Esophagus muscularis mucosa (tissue), 4 donors: ENCODE results near the gene RAB40C. TPM values are rescaled to one million over a fixed set of nuclear protein-coding genes. Genes with fewer than 3 reads are reported as not detected.
A peak's percentile ranks its signal among the peaks of the same experiment; 100 is the strongest.

Source experiments
- DNase-seq: peaks from one replicate; pipeline ENCODE4 v3.0.0-alpha.2; 2017; ENCODE audit errors: extremely low spot score
- H3K27ac ChIP-seq, 4 donors: fragments of 200-600 bp; sonication (generic); replicated peaks in 1 of 4; 1 replicate in 3 of 4; 2 replicates in 1 of 4; pipeline ENCODE4 v1.5.1; 2016 to 2019; ENCODE audit warnings: mild to moderate bottlenecking in 1 of 4
- H3K27me3 ChIP-seq, 4 donors: fragments of 200-600 bp; sonication (generic); one replicate each; pipeline versions ENCODE4 v1.5.1 to v1.6.0; 2016 to 2019
- H3K36me3 ChIP-seq, 4 donors: fragments of 200-600 bp; sonication (generic); one replicate each; pipeline ENCODE4 v1.5.1; 2016 to 2019
- H3K4me1 ChIP-seq, 4 donors: fragments of 200-600 bp; sonication (generic); one replicate each; pipeline ENCODE4 v1.5.1; 2016 to 2019
- H3K4me3 ChIP-seq, 4 donors: fragments of 200-600 bp; sonication (generic); 1 replicate in 2 of 4; 2 replicates in 2 of 4; pipeline ENCODE4 v1.5.1; 2016 to 2019; ENCODE audit warnings: mild to moderate bottlenecking in 4 of 4, moderate library complexity in 1 of 4
- H3K9me3 ChIP-seq, 4 donors: fragments of 200-600 bp; sonication (generic); 1 replicate in 3 of 4; 2 replicates in 1 of 4; pipeline ENCODE4 v1.5.1; 2016 to 2019
- CTCF ChIP-seq, 3 experiments: fragments of 200-600 bp in 2 of 3; fragments of 450-650 bp in 1 of 3; sonication (generic) in 2 of 3; IDR thresholded peaks; one replicate each; pipeline ENCODE4 v1.5.1; 2017 to 2019; ENCODE audit warnings: antibody characterized with exemption in 3 of 3, mild to moderate bottlenecking in 2 of 3, moderate library complexity in 1 of 3
- EP300 ChIP-seq: sonication (generic); formaldehyde crosslinking; IDR thresholded peaks from one replicate; pipeline ENCODE4 v1.6.1; 2017; ENCODE audit warnings: antibody characterized with exemption
- POLR2A ChIP-seq: fragments of 450-650 bp; IDR thresholded peaks from one replicate; pipeline ENCODE4 v1.6.1; 2017; ENCODE audit warnings: antibody characterized with exemption, moderate library complexity, mild to moderate bottlenecking, low read depth
- POLR2AphosphoS5 ChIP-seq, 2 donors: sonication (generic); formaldehyde crosslinking; IDR thresholded peaks; one replicate each; pipeline ENCODE4 v1.6.1; 2017; ENCODE audit warnings: antibody characterized with exemption in 2 of 2
- WGBS: methylation state at CpG from one replicate; pipeline ENCODE4 v1.1.5; 2018; 5-methylcytosine and 5-hydroxymethylcytosine counted together
- intact Hi-C: fragments of 100-400 bp; cut with DNase I; formaldehyde crosslinking; loops from one replicate; pipeline ENCODE4 v1.15.1; 2023
- total RNA-seq, 4 donors: library from RNA; depleted of rRNA; stranded (reverse); fragments of >200 nt; gene quantifications; one replicate each; pipeline versions ENCODE4 v1.1.0 to v1.2.1, GENCODE V29; 2016

RAB40C gene
- total RNA-seq, 4 donors from 2014 or later: 20.8 to 25.3 (median 23.0) TPM

- Histone ChIP-seq H3K9me3 (no peaks in the 10 kb centered on the region), H3K4me1 (peaks cover 44 to 80% (median 58%) of the 10 kb centered on the region in 4 donors), H3K27ac (peak overlapping the region; percentile 75 to 83 (median 80)), H3K36me3 (peaks cover 0 to 14% (median under 1%) of the 10 kb centered on the region in 4 donors), H3K27me3 (peaks cover 0 to 19% (median 0%) of the 10 kb centered on the region in 4 donors), H3K4me3 (peak overlapping the region; percentile 81 to 99 (median 90))
- WGBS: 90% methylated on average over 6 of the region's 11 CpGs
- DNase-seq: no peak
- TF ChIP-seq POLR2A (no peak), POLR2AphosphoS5 (IDR thresholded peaks at IDR 0.05) (no peak), EP300 (no peak), CTCF (IDR thresholded peaks at IDR 0.05) (no peak)
- intact Hi-C loops: no loop called here
Observed at GRCh38 chr16:568401-569258, 21.2 kb upstream of the RAB40C start.

- intact Hi-C loops: no loop called here
- Histone ChIP-seq H3K4me1 (peaks cover 44 to 80% (median 58%) of the 10 kb centered on the region in 4 donors), H3K27ac (peak within 1 kb of the TSS; percentile 75 to 83 (median 80)), H3K9me3 (no peaks in the 10 kb centered on the region), H3K36me3 (peaks cover 0 to 25% (median 10%) of the 10 kb centered on the region in 4 donors), H3K27me3 (peaks cover 0 to 9% (median 0%) of the 10 kb centered on the region in 4 donors), H3K4me3 (peak within 1 kb of the TSS; percentile 81 to 99 (median 90))
- peak; percentile 95 for DNase-seq
- WGBS: 3% methylated on average over 30 of the region's 87 CpGs
- peak in 1 of 2 donors; percentile 39 for TF ChIP-seq POLR2AphosphoS5 (IDR thresholded peaks at IDR 0.05)
- no peak for TF ChIP-seq CTCF (IDR thresholded peaks at IDR 0.05)
Observed at GRCh38 chr16:569445-570254, 20.2 kb upstream of the RAB40C start, which contains the start of gene PIGQ. Gene PIGQ (plus strand): TSS chr16:569968. CDS start chr16:574075, 4,107 bp downstream.

DNA sequence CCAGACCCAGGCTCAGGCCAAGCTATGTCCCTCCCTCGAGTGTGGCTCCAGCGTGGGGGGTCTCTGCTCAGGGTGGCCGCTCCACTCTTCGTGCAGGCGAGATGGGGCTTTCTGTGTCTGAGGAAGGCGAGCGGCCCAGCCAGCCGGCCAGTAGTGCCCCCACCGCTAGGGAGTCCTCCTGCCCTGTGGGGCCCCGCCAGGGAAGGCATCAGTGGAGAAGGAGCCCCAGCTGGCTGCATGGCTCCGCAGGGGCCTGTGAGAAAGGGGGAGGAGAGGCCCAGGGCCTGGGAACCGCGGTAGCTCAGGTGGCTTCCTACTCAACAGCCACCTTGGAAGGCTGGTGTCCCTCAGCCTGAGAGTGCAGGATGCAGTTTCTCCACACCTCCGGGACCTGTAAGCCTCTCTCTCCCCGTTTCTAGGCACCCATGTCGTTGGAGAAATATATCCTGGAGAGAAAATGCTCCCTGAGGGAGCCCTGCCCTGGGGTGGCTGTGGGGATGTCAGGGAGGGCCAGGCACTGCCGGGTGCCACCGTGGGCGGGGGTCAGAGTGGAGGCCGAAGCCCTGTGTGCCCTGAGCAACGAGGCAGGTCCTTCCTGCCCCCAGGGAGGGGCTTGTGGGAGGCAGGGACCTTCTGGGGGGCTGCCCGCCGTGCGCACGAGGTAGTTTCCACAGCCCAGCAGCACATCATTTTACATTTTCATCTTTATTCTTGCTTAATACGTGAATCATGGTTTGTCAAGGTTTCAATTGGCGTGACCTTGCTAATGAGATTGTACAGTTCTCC is 16.8 kb upstream of the RAB40C start:
- no peak for DNase-seq
- 70% methylated on average over 16 of the region's 27 CpGs for WGBS
- H3K9me3 ChIP-seq: no peaks in the 10 kb centered on the region
- H3K4me1 ChIP-seq: peaks cover 19 to 46% (median 35%) of the 10 kb centered on the region in 4 donors
- no peak overlapping the region for H3K27ac ChIP-seq
- intact Hi-C loops: no loop called here
- H3K27me3 ChIP-seq: no peaks in the 10 kb centered on the region
- peaks cover 0 to 47% (median 26%) of the 10 kb centered on the region in 4 donors for H3K36me3 ChIP-seq
- H3K4me3 ChIP-seq: no peak overlapping the region
- no peak for TF ChIP-seq POLR2A
- TF ChIP-seq CTCF (IDR thresholded peaks at IDR 0.05): no peak
- no peak for TF ChIP-seq EP300
- TF ChIP-seq POLR2AphosphoS5 (IDR thresholded peaks at IDR 0.05): no peak

GRCh38 chr16:574021-574760 is 15.7 kb upstream of the RAB40C start:
- H3K9me3 ChIP-seq: no peaks in the 10 kb centered on the region
- no peak overlapping the region for H3K27ac ChIP-seq
- peaks cover 0 to 47% (median 26%) of the 10 kb centered on the region in 4 donors for H3K36me3 ChIP-seq
- 93% methylated on average over 15 of the region's 46 CpGs for WGBS
- no peak for TF ChIP-seq POLR2AphosphoS5 (IDR thresholded peaks at IDR 0.05)
- TF ChIP-seq EP300: no peak
- TF ChIP-seq CTCF (IDR thresholded peaks at IDR 0.05): no peak
- TF ChIP-seq POLR2A: no peak
- peaks cover 13 to 44% (median 33%) of the 10 kb centered on the region in 4 donors for H3K4me1 ChIP-seq
- H3K4me3 ChIP-seq: no peak overlapping the region
- no peak for DNase-seq
- no peaks in the 10 kb centered on the region for H3K27me3 ChIP-seq
- intact Hi-C loops: no loop called here
